HG02588 (cell line): Measurements from ENCODE around the gene GLIS1.

Experiments
- ATAC-seq: cut with Tn5 transposase; IDR thresholded peaks from one replicate; pipeline ENCODE4 v1.9.1; 2021; ENCODE audit warnings: mild to moderate bottlenecking, moderate library complexity; ENCODE audit not compliant: unreplicated experiment

GLIS1 gene

DNA sequence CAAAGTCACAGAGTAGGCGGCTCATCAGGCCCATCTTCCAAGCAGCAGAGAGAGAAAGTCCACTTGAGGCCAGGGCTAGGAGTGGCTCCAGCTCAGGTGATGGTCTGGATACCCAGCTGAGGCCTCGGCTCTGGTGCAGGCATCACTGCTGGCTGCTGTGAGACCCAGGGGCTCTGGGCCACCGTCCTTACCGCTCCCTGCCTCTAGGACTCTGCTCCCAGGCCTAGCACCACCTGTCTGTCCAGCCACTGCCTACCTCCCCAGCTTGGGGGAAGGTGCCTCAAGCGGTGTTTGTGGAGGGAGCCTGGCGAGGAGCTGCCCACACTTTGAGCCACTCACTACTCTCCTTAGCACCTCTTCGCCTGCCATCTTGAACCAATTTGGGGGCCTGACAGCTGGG is 221.9 kb downstream of the GLIS1 start:
- no peak for ATAC-seq

DNA sequence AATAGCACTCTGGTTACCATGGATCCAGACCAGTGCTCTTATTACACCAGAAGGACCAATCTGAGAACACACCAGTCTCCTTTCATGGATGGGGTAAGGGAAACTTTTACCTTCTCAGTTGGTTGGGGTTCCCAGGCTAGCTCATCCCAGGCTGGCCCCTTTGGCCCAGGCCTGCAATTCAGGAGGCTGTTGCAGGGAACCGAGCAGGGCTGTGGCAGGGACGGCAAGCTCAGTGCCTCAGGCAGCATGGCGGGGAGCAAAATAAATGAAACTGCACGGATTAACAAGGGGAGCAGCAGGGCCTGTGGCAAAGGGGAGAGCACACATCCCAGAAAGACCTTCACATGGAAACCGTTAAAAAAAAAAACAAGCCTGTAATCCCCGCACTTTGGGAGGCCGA is 222.8 kb downstream of the GLIS1 start:
- no peak for ATAC-seq

DNA sequence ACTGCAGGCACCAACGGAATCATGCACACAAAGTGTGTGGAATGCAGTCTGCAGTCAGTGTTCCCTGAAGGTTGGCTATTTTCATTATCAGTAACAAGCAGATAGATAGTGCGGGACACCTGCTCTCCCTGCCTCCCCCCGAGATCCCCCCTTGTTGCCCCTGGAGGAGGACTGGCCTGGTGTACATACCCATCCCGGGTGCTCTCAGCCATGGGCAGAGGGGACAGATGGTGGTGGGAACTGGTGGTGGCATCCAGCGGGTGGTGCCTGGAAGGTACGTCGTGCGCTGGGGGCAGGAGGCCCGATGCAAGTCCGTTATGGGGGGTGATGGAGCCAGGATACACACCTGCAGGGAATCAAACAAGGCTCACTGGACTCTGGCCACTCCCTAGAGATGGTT is 224.5 kb downstream of the GLIS1 start:
- no peak for ATAC-seq

DNA sequence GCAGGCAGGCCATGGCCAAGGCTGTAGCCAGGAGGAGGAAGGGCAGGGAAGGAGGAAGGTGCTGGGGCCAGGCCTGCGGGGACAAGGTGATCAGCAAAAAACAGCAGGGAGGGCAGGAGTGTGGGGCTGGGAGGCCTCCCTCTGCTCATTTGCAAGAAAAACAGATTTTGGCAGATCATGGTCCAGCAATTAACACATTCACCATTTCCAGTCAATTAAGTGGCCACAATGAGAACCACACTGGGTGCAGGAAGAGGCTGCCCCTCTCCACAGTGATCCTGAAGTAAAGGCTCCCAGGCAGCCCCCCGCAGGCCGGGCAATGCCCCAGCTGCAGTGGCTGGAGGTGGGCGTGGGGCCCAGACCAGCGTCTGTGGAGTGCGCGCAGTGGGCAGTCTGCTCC is 225.1 kb downstream of the GLIS1 start:
- ATAC-seq = no peak

DNA sequence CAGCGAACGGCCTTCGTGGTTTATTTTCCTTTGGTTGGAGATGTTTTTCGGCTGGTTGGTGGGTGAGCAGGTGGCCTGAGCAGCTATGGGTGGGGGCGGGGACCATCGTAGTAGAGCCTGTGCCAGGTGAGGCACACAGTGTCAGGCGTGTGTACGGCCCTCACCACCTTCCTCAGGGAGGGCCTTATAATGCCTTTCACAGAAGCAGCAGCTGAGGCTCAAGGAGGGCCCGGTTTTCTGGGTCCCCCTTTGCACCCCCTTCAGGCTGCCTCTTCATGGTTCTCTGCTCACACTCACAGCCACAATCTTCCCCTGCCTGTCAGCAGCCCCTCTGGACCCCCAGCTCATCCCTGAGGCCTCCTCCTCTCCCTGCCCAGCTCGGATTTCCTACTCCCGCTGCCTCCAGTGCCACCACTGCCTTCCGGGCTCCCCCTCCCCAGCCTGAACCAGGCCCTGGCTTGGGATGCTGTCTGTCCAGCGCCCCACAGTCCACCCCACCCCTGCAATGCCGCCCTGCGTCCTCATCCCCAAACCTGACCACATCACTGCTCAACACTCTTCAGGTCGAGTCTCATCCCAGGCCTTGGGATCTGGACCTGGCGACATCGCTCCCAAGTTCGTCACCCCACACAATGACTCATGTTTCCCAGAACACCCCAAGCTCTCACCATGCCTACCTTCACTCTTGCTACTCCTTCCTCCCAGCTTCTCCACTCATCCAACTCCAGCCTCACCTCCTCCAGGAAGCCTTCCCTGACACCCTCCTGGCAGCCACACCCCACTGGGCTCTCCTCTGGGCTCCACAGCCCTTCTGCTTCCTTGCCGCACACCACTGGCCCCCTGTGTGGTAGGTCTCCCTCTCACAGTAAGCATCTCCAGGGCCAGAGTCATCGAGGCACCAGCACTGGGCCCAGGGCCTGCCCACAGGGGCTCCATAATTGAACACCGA is 225.9 kb downstream of the GLIS1 start:
- ATAC-seq = no peak

DNA sequence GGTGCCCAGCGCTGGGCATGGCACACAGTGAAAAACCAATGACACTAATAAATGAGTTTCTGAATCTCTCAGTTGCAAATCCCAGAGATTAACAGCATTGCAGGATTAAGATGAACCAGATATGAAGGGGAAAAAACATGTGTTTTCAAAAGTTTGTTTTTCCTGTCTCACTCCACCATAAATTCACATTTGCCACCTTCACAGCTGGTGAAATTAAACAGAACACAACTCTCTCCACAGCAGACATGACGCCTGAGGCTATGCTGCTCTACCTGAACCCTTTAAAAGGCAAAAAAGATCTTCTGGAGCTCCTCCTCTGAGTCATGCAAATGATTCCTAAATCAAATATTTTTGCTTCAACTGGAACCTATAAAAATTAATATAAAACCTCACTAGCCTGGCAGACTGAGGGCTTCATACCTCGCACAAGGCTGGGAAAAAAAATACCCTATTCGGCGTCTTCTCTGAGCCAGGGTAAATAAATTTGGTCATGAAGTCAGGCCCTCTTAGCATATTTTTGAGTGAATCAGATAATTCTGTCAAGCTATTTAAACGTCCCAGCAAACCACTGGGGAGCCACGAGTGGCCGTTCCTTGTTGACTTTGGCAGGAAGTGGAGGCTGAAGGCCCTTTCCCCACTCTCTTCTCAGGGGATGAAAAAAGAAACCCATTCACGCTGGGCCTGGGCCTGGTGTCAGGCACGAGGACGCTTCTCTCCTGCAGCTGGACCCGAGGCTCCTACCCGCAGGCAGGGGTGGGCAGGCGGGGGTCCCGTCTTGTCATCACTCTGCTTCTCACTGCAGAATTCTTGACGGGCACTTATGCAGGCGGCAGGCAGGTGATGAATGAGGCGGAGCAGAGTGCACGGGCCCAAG is 226.8 kb downstream of the GLIS1 start:
- ATAC-seq = no peak

DNA sequence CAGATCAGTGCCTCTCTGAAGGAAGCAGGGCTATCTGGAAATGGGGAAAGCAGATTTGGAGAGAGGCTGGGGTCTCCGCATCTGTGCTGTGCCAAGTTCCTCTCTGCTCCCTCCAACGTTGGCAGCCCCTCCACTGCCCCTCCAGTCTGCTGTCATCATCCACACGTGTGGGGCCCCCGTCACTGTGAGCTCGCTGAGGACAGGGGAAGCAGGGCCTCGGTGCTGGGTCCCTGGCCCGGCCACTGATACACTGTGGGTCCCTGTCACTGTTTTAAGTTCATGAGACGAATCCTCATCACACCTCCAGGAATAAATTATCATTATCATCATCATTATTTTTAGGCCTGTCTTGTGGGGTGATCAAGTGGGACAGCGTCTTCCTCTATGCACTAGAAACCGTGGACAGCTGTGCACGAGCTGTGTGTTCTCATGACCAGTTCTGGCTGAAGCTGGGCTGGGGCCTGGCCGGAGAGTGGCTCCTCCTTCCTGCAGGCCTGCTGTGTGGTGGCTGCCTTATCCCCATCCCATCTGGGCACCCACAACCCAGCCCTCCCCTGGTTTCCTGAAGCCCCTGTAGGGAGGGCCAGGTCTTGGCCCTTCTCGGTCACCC is 227.5 kb downstream of the GLIS1 start:
- no peak for ATAC-seq

DNA sequence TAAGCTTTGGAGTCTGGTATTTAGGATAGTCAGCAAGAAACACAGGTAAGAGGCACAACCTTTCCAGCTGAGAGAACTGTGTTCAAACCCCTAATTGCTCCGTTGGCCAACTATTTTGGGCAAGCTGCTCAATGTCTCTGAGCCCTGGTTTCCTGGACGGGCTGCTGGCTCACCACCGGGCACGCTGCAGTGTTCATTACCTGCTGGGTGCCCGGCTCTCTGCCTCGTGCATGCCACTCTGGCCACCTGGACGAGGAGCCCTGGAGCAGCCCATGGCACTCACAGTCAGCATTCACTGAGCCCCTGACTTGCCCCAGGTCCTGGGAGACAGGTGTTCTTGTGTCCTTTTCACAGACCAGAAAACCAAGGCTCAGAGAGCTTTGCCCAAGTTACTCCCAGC is 228.7 kb downstream of the GLIS1 start:
- no peak for ATAC-seq

DNA sequence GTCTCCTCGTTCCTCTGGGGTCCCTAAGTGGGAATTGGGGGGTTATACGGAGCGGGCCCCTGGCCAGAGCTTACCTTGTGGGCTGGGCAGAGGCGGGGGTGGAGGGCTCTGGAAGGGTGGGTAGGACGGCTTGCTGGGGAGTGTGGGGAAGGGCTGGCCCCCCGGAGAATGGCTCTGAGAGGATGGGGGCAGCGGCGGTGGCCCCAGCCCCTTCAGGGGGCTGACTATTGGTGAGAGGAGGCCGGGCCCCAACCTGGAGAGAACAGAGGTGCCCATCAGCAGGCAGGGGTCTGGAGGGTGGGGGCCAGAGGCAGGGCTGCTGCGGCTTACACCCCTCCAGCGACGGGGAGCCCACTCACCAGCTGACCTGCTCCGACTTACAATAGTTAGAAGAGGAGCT is 229.2 kb downstream of the GLIS1 start:
- no peak for ATAC-seq

DNA sequence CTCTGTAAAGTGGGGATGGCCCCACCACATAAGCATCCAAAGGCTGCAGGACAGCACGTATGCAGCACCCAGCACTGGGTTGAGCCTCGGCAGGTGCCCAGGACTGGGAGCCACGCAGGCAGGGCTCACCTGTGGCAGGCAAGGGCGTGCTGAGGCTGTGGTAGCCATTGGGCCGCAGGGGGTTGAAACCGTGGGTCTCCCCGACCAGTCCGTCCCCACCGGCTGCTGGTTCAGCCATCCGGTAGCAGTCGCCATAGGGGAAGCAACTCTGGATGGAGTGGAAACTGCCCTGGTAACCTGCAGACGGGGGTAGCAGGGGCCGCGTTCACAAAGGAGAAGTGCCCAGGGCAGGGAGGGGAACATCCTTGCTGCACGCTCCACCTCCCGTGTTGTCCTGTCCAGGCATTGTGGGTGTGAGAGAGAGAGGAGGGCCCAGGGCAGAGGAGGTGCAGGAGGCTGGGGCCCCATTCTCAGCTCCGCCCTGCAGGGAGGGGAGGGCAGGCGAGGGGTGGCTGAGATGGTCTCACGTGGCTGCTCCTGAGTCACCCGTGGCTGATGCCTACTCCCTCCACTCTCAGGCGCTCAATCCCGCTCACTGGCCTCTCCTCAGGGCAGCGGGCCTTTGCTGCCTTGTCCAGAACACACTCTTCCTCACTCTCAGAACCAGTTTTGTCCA is 229.8 kb downstream of the GLIS1 start:
- no peak for ATAC-seq

DNA sequence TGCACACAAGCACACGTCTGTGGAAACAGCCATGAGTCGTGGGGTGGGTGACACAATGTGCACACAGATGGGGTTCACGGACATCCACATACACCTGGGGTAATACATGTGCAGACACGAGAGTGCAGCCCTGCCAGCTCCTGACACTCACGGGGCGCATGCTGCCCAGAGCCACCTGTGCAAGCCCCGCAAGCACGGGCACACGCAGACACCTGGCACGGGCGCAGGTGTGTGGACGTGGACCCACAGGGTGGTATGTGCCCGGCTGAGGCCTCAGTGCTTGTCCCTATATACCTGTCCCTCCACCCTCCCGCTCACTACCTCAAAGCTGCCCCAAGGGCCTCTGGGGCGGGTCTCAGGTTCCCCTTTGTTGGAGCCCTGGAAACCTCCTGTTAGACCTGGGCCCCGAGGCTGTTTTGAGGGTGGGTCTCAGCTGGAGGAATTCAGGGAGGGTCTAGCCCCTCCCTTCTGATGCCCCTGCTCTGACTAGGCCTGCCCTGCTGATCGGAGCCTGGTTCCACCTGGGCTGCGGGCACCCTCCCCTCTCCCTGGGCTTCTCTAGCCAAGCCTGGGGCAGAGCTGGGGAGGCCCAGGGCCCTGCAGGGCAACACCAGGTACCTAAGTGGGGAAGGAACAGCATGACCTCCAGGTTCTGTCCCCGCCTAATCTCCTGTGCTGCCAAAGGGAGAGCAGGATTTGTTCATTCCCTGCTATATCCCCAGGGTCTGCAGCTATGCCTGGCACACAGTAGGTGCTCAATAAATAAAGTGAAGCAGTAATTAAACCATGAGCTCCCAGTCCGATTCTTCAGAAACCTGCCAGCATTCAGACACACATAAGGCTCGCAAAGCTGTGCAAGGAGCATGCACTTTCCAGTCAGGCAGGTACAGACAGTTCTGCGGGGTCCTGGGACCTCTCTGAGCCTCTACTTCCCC is 230.6 kb downstream of the GLIS1 start:
- no peak for ATAC-seq

DNA sequence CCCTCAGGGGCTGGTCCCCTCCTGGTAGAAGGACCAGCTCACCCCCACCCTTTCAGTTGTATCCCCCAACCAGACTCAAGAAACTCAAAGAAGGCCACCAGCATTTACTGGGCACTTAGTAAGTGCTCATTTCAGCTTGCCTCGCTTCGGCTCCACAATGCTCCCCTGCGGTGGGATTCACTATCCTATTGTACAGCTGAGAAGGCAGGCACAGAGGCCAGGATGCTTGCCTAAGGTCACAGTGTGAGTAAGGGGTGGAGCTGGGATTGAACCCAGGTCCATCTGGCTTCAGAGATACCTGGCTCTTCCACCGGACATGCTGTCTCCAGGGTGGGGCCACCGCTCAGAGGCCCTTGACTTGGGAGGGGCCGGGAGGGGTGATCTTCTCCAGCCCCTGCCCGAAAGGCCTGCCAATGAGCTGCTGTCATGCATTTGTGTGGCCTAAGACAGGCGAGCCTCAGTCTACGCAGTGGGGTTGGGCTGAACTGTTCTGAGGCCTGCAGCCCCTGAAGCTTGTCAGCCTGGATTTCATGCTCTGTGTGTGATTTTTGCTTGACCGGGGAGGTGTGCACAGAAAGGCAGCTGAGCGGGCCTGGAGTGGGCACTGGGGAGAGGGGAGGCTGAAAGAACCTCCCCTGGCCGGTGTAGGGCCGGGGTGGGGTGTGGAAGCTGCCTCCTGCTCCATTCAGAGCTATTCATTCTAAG is 231.7 kb downstream of the GLIS1 start:
- no peak for ATAC-seq

DNA sequence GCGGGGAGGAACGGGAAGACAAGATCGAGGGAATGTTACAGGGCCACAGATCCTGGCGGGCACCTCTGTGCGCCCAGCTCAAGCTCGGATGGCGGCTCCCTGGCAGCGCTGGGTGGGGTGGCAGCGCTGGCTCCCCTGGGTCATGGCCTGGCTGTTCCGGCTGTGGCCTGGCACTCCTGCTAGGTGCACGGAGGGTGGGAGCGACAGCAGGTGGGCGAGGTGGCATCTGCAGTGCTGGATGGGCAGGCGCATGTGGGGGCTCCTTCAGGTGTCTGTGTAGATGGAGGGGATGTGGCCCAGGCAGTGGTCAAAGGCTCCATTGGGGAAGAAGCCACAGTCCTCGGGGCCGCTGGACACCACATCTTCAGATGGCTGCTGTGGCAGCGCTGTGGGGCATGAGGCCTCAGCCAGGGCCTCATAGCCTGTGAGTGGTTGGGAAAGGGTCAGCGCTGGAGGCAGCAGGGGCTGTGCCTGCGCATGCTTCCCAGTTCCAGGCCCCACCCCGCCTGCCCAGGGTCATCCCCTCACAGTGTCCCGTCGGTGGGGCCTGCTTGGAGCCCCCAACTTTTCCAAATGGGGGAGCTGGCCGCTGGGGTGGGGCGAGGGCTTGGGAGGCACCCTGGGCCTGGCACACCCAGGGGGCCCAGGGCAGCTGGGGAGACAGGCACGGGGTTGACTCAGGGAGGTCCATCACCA is 232.5 kb downstream of the GLIS1 start:
- no peak for ATAC-seq

DNA sequence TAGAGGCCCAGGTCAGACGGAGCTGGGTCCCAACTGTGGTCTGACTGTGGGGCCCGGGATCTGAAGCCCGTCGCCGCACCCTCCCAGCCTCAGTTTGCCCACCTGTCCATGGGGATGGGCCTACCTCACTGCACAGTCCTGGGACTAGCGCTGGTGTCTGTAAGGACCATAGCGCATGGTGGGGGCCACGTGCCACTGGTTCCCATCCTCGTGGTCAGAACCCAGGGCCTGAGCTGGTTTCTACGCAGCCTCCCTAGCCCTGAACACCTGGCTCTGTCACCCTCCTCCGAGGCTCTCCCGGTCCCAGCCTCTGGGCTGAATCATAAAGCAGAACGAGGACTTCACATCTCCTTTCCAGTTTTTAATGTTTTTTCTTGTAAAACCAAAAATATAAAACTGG is 233.1 kb downstream of the GLIS1 start:
- ATAC-seq = no peak

DNA sequence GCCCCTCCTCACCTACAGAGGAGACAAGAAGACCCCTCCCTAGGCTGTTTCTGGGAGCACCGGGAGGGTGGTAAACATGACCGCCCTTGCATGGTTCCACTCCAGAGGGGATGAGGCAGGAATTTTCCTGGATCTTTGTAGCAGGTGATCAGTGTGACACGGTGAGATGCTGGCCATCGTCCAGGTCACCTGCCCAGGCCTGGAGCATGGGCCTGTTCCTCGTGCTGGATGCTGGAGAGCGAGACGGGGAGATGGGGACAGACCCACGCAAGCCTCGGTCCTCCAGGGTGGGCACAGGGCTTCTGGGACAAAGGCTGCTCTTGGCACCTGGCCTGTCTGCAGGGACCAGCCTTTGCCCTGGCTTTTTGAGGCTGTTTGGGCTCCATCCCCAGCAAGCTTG is 233.6 kb downstream of the GLIS1 start:
- no peak for ATAC-seq

DNA sequence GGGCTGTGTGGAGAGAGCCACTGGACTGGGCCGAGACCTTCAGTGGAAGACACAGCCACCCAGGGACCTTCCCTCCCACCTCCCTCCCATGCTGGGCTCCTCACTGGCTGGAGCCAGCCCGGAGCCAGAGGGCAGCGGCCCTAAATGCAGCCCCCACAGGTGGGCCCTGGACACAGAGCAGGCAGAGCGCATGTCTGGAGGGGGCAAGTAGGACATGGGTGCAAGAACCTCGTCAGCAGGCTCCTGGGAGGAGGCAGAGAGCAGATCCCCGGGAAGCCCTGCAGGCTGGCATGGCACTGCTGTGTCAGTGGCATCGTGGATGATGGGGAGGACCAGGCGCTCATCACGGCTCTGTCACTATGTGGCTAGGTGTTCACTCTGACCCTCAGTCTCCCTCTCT is 234.1 kb downstream of the GLIS1 start:
- no peak for ATAC-seq

DNA sequence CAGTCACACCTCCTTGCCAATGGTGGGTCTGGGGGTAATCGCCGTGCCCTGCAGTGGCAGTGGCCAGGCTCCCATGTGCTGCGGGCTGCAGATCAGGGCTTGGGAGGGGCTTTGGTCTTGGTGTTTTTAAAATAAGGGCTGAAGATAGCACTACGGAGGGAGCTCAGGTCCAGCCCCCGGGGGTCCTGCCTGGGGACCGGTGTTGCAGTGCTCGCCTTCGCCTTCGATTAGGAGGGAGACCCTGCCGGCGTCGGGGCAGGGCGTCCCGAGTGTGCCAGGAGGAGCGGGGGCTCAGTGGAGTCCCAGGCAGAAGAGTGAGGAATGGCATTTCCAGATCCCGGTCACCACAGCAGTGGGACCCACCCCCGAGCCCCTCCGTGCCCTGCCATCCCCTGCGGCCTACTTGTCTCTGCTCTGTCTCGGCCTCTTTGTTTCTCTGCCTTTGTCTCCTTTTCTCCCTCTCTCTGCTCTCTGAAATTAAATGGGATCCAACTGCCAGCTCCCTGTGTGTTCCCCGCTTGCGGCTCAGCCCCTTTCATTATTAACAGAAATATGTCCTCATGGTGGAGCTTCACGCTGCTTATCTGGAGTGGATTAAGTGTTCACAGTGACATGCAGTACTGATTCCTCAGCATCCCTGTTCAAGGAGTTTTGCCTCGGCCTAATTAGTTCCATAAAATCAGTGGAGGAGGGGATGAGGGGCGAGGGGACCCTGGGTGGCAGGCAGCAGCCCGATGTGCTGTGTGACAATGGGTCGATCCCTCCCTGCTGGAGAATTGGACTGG is 235.3 kb downstream of the GLIS1 start:
- no peak for ATAC-seq
